BLaER1 (cell line): Measurements from ENCODE around the gene ERCC2.

Experiments used
- H3K27ac ChIP-seq: shearing (Covaris generic); formaldehyde crosslinking; 2 replicates; pipeline ENCODE4 v1.8.1; 2022
- H3K27me3 ChIP-seq: shearing (Covaris generic); formaldehyde crosslinking; 2 replicates; pipeline ENCODE4 v1.8.1; 2022
- H3K36me3 ChIP-seq: shearing (Covaris generic); formaldehyde crosslinking; 2 replicates; pipeline ENCODE4 v1.8.1; 2022
- H3K4me1 ChIP-seq: shearing (Covaris generic); formaldehyde crosslinking; 2 replicates; pipeline ENCODE4 v1.8.1; 2022
- H3K4me2 ChIP-seq: shearing (Covaris generic); formaldehyde crosslinking; 2 replicates; pipeline ENCODE4 v1.8.1; 2022
- H3K4me3 ChIP-seq: shearing (Covaris generic); formaldehyde crosslinking; 2 replicates; pipeline ENCODE4 v1.8.1; 2022
- H3K9ac ChIP-seq: shearing (Covaris generic); formaldehyde crosslinking; 2 replicates; pipeline ENCODE4 v1.8.1; 2022
- H3K9me3 ChIP-seq: shearing (Covaris generic); formaldehyde crosslinking; 2 replicates; pipeline ENCODE4 v1.8.1; 2022
- H4K20me1 ChIP-seq: shearing (Covaris generic); formaldehyde crosslinking; 2 replicates; pipeline ENCODE4 v1.8.1; 2022
- Cebpa-rat ChIP-seq: shearing (Covaris generic); IDR thresholded peaks from 2 replicates; pipeline ENCODE4 v1.8.1; 2022

The ERCC2 gene

DNA sequence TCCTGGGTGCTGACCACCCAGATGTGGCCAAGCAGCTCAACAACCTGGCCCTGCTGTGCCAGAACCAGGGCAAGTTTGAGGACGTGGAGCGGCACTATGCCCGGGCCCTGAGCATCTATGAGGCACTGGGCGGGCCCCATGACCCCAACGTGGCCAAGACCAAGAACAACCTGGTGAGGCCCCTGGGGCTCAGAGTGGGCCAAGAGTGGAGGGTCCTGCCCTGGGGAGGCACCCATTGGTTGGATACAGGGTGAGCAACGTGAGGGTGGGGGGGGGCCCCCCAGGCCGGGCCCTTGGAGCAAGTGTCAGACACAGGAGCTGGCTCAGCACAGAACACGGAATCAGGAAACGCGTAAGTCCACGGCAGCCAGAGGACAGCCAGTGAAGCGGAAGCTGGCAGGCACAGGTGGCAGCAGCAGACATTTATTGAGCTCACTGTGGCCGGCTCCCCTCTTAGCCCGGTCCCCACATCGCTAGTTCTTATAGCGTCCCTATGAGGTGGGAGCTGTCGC lies 20.9 kb downstream of the ERCC2 start:
- Histone ChIP-seq H3K36me3 (peaks cover 50% of the 10 kb centered on the region), H3K9me3 (no peaks in the 10 kb centered on the region)
- TF ChIP-seq Cebpa-rat: no peak

DNA sequence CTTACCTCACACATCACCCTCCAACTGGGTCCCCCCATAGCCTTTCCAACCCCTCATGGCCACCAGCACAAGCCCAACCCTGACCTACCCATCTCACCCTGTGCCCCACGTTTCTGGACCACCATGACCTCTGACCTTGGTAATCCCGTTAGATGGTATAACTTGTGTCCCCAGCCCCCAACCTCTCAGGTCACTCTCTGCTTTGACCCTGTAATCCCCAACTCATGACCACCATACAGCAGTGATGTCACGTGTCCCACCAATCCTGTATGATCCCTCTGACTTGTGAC lies 21.3 kb downstream of the ERCC2 start:
- TF ChIP-seq Cebpa-rat: no peak
- H3K4me3 ChIP-seq: no peak overlapping the region
- no peak overlapping the region for H3K9ac ChIP-seq

More for the DNA sequence above, 20.9 kb downstream of the ERCC2 start:
- Histone ChIP-seq H3K27me3 (peaks cover 9% of the 10 kb centered on the region; the same call in 1 of the 2 replicates), H3K4me1 (no peaks in the 10 kb centered on the region), H3K4me2 (no peak overlapping the region), H3K4me3 (no peak overlapping the region), H4K20me1 (no peaks in the 10 kb centered on the region), H3K9ac (no peak overlapping the region), H3K27ac (no peak overlapping the region)

DNA sequence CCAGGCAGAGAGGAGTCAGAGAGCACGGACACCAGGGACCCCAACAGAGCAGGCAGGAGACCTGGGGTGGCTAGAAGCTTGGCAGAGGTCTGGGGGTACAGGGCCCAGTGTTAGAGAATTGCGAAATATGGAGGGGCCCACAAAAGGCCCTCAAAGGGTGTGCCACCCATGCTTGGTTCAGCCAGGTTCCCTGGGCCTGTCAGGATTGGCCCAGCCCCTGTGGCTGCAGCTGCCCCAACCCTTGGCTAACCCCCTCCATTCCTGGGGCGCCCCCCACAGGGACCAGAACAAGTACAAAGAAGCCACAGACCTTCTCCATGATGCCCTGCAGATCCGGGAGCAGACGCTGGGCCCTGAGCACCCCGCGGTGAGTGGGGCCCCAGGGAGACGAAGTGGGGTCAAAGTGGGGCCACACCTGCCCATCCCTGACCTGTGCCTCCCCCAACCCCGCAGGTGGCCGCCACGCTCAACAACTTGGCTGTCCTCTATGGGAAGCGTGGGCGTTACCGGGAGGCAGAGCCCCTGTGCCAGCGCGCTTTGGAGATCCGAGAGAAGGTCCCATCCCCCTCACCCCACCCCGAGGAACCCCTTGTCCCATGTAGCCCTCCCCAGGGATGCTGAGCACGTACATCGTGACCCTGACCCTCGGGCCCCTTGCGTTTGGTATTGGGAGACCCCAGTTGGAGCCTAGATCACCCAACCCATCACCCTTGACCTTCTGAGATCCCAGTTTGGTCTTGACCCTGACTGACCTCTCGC lies 21.8 kb downstream of the ERCC2 start:
- H3K9me3 ChIP-seq: no peaks in the 10 kb centered on the region
- peak; percentile 58; the same call in 1 of the 2 replicates for TF ChIP-seq Cebpa-rat
- no peak overlapping the region for H3K9ac ChIP-seq
- no peaks in the 10 kb centered on the region for H3K4me1 ChIP-seq
- peaks cover 41% of the 10 kb centered on the region for H3K36me3 ChIP-seq
- peaks cover 9% of the 10 kb centered on the region; the same call in 1 of the 2 replicates for H3K27me3 ChIP-seq
- H3K4me2 ChIP-seq: no peak overlapping the region
- no peaks in the 10 kb centered on the region for H4K20me1 ChIP-seq
- H3K4me3 ChIP-seq: no peak overlapping the region
- H3K27ac ChIP-seq: no peak overlapping the region

More for the DNA sequence above, 21.3 kb downstream of the ERCC2 start:
- Histone ChIP-seq H3K4me2 (no peak overlapping the region), H4K20me1 (no peaks in the 10 kb centered on the region), H3K27me3 (peaks cover 9% of the 10 kb centered on the region; the same call in 1 of the 2 replicates), H3K36me3 (peaks cover 46% of the 10 kb centered on the region), H3K27ac (no peak overlapping the region), H3K4me1 (no peaks in the 10 kb centered on the region), H3K9me3 (no peaks in the 10 kb centered on the region)

DNA sequence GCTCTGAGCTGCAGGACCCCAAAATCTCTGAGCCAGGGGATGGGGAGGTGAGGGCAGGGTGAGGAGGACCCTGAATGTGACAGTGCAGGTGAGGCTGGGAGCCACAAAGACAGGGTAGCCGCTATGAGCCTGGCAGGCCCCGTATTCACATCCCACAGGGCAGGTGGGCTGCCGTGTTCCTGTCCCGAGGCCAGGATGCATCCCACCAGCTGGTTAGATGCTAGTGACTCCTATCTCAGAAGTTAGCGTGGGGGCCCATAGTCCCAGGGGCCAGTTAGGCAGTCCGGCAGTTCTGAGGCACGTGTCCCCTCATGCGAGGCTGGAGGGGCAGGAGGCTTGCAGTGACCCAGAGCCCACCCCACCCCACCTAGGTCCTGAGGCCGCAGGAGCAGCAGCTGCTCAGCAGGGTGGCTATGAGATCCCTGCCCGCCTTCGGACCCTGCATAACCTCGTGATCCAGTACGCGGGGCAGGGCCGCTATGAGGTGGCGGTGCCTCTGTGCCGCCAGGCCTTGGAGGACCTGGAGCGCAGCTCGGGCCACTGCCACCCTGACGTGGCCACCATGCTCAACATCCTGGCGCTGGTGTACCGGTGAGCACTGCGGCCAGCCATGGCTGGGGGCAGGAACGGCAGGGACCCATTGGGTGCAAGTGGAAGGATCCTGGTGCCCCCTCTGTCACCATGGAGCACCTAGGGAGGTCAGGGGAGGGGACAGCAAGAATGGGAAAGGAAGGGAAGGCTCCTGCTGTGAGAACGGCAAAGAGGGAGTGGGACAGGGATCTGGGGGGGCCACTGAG lies 22.6 kb downstream of the ERCC2 start:
- no peaks in the 10 kb centered on the region for H3K9me3 ChIP-seq
- peaks cover 33% of the 10 kb centered on the region for H3K36me3 ChIP-seq
- H3K27ac ChIP-seq: no peak overlapping the region
- H3K4me2 ChIP-seq: no peak overlapping the region
- no peak for TF ChIP-seq Cebpa-rat
- peaks cover 9% of the 10 kb centered on the region; the same call in 1 of the 2 replicates for H3K27me3 ChIP-seq
- H3K4me3 ChIP-seq: no peak overlapping the region
- H3K4me1 ChIP-seq: no peaks in the 10 kb centered on the region
- no peak overlapping the region for H3K9ac ChIP-seq
- no peaks in the 10 kb centered on the region for H4K20me1 ChIP-seq

DNA sequence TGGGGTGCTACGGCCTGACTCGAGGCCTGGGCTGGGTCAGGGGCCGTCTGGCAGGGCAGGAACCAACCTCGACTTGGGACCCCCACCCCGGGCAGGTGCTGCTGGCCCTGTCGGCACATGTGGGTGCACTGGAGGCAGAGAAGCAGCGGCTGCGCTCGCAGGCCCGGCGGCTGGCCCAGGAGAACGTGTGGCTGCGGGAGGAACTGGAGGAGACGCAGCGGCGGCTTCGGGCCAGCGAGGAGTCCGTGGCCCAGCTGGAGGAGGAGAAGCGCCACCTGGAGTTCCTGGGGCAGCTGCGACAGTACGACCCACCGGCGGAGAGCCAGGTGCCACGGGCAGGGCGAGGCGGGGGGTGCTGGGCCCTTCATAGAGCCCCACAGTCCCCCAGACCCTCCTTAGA lies 23.9 kb downstream of the ERCC2 start:
- Histone ChIP-seq H3K4me3 (no peak overlapping the region), H3K4me1 (no peaks in the 10 kb centered on the region), H4K20me1 (no peaks in the 10 kb centered on the region), H3K9me3 (no peaks in the 10 kb centered on the region), H3K9ac (no peak overlapping the region), H3K27me3 (peaks cover 12% of the 10 kb centered on the region; the same call in 1 of the 2 replicates), H3K36me3 (peaks cover 20% of the 10 kb centered on the region), H3K4me2 (no peak overlapping the region), H3K27ac (no peak overlapping the region)
- no peak for TF ChIP-seq Cebpa-rat

DNA sequence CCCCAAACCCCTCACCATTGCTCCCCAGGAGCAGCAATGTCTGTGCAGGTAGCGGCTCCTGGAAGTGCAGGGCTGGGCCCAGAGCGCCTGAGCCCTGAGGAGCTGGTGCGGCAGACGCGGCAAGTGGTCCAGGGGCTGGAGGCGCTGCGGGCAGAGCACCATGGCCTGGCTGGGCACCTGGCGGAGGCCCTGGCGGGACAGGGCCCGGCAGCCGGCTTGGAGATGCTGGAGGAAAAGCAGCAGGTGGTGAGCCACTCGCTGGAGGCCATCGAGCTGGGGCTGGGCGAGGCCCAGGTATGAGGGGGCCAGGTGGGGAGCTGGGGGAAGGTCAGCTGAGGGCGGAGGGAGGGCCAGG lies 24.9 kb downstream of the ERCC2 start:
- Histone ChIP-seq H3K36me3 (peaks cover 10% of the 10 kb centered on the region), H3K9me3 (no peaks in the 10 kb centered on the region), H3K27me3 (peaks cover 22% of the 10 kb centered on the region), H3K9ac (no peak overlapping the region), H3K4me2 (no peak overlapping the region), H3K27ac (no peak overlapping the region), H3K4me3 (no peak overlapping the region), H3K4me1 (peaks cover 4% of the 10 kb centered on the region), H4K20me1 (no peaks in the 10 kb centered on the region)
- no peak for TF ChIP-seq Cebpa-rat

DNA sequence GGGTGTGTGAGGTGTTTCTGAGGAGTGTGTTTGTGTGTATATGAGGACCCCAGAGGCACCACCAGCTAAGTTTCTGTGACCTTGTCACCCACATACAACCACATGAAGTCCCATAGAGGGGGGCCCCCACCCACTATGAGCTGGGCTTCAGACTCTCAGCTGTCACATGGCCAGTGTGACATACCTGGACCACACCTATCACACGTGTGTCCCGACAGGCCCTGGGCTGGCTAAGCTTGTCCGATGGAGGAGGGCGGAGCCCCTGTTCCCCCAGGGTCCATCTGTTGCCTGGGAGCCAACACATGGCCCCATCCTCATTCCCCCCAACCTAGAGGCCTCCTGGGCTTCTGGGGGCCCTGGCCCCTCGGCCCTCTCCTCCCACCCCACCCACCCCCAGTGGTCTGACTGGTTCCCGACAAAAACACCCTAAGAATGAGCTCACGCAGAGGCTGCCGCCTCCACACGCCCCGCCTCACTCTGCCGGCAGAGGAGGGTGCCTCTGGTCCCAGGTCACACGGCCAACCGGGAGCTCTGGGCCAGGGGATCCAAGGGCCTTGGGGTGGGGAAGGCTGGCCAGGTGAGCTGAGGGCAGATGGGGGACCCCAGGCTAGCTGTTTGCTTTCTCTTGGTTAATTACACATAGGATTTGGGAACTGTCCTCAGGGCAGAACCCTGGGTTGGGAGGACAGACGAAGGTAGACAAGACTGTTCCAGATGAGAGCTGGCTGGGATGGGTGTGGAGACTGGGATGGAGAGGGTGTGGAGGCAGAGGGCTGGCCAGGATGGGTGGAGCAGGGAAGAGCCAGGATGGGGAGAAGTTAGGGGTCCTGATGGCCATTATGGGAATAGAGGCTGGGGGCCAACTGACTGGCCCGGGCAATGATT lies 25.5 kb downstream of the ERCC2 start:
- Histone ChIP-seq H3K36me3 (peaks cover 4% of the 10 kb centered on the region; the same call in 1 of the 2 replicates), H3K4me2 (no peak overlapping the region), H4K20me1 (no peaks in the 10 kb centered on the region), H3K9me3 (no peaks in the 10 kb centered on the region), H3K4me3 (no peak overlapping the region), H3K9ac (no peak overlapping the region), H3K4me1 (peaks cover 8% of the 10 kb centered on the region), H3K27ac (no peak overlapping the region), H3K27me3 (peaks cover 28% of the 10 kb centered on the region)
- TF ChIP-seq Cebpa-rat: no peak

DNA sequence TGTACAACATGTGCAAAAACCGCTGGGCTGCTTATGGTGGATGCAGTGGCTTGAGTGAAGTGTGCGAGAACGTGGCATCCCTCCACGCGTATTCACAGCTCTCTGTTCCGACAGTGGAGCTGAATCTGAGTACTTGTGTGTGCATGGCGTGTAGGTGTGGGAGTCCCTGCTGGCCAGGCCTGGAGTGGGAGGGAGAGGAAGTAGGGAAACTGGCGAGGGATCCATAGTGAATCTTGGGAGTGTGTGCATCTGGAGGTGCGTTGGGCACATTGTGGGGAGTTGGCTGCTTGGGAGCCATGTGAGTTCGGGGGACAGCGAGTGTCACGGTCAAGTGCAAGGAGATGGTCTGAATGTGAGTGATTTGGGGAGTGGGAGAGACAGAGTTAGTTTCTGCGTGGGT lies 27.5 kb downstream of the ERCC2 start:
- no peak overlapping the region for H3K27ac ChIP-seq
- no peak overlapping the region for H3K9ac ChIP-seq
- H3K27me3 ChIP-seq: peaks cover 28% of the 10 kb centered on the region
- no peak overlapping the region for H3K4me3 ChIP-seq
- TF ChIP-seq Cebpa-rat: no peak
- no peaks in the 10 kb centered on the region for H3K9me3 ChIP-seq
- H4K20me1 ChIP-seq: no peaks in the 10 kb centered on the region
- H3K36me3 ChIP-seq: no peaks in the 10 kb centered on the region
- H3K4me1 ChIP-seq: peaks cover 11% of the 10 kb centered on the region
- H3K4me2 ChIP-seq: no peak overlapping the region

DNA sequence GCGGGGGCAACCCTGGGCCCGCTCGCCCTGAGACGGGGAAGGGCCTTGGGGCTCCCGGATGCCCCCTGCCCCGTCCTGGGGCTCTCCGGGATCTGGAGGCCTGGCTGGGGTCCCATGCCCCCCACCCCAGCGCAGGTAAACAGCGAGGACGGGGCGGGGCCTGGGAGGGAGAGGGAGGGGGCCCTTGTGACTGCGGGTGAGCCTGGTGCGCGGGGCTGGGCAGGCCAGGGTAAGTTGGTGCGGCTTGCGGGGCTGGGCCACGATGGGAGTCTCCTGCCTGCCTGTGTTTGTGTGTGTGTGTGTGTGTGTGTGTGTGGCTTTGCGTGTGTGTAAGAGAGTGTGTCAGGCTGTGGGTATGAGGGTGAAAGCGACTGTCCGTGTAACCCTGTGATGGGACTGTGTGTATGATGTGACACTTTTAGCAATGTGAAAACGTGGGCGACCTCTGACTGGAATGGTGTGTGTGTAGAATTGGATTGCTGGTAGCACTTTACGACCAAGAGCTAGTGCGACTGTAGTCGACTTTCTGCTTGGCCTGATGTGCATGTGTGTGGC lies 29.4 kb downstream of the ERCC2 start:
- H3K4me1 ChIP-seq: peaks cover 11% of the 10 kb centered on the region
- H3K27me3 ChIP-seq: peaks cover 19% of the 10 kb centered on the region
- H3K4me2 ChIP-seq: peak overlapping the region; percentile 86
- no peak for TF ChIP-seq Cebpa-rat
- no peaks in the 10 kb centered on the region for H3K36me3 ChIP-seq
- no peaks in the 10 kb centered on the region for H3K9me3 ChIP-seq
- H4K20me1 ChIP-seq: no peaks in the 10 kb centered on the region
- no peak overlapping the region for H3K27ac ChIP-seq
- H3K9ac ChIP-seq: peak overlapping the region; percentile 41; the same call in 1 of the 2 replicates
- peak overlapping the region; percentile 60 for H3K4me3 ChIP-seq
